A549 (cell line): ENCODE data around the gene ARHGAP10. TPM values are rescaled to one million over a fixed set of nuclear protein-coding genes. Genes with fewer than 3 reads are reported as not detected.
"Not testable (repeated sequence)": the region's sequence is repeated elsewhere in the genome, so short reads cannot be mapped to it uniquely, and the experiment has no call there.

ENCODE experiments used
- ATAC-seq, 2 experiments: fragments of 200-7000 bp in 1 of 2; fragments of >200 bp in 1 of 2; cut with Nextera tagmentation in 1 of 2; cut with Tn5 transposase in 1 of 2; 3 replicates each; pipeline versions ENCODE4 v1.8.0 to v1.9.1; 2018 to 2020; ENCODE audit warnings: mild to moderate bottlenecking in 1 of 2, moderate library complexity in 1 of 2
- CTCF ChIA-PET: fragments of 300-600 bp; sonication (Branson Sonifier 250); formaldehyde crosslinking; extraction: SDS; loops from one replicate; lab custom pipeline; 2021; ENCODE audit warnings: antibody characterized with exemption, inconsistent platforms; lab: Yijun Ruan, JAX
- POLR2A ChIA-PET: fragments of 350-600 bp; formaldehyde crosslinking; extraction: SDS; loops from one replicate; lab custom pipeline; 2021; ENCODE audit warnings: antibody characterized with exemption, inconsistent platforms; lab: Yijun Ruan, JAX
- DNase-seq, 2 experiments: peaks; one replicate each; pipeline versions ENCODE4 v3.0.0 to v3.0.0-alpha.2; 2011 to 2016; ENCODE audit warnings: low read depth in 1 of 2, low spot score in 1 of 2
- FAIRE-seq: peaks from 2 replicates; lab custom pipeline; 2011; peaks lifted over from hg19 to GRCh38; lab: Jason Lieb, UNC
- H3K27ac ChIP-seq, 2 experiments: fragments of >200 bp; sonication (Bioruptor Twin); formaldehyde crosslinking; 3 replicates each; pipeline ENCODE4 v1.5.1; 2016 to 2017
- H3K4me1 ChIP-seq: fragments of >200 bp; sonication (Bioruptor Twin); formaldehyde crosslinking; 3 replicates; pipeline ENCODE4 v1.6.1; 2016
- H3K4me2 ChIP-seq: fragments of >200 bp; sonication (Bioruptor Twin); formaldehyde crosslinking; 3 replicates; pipeline ENCODE4 v1.6.1; 2016
- H3K4me3 ChIP-seq: fragments of >200 bp; sonication (Bioruptor Twin); formaldehyde crosslinking; 3 replicates; pipeline ENCODE4 v1.5.1; 2016
- H3K9me3 ChIP-seq: fragments of >200 bp; sonication (Bioruptor Twin); formaldehyde crosslinking; 3 replicates; pipeline ENCODE4 v1.6.1; 2016
- CBX2 ChIP-seq: fragments of 200-600 bp; sonication (generic); IDR thresholded peaks from 2 replicates; pipeline ENCODE4 v1.6.1; 2016; ENCODE audit warnings: low read depth, mild to moderate bottlenecking, borderline replicate concordance
- CEBPB ChIP-seq, 2 experiments: fragments of >200 bp in 1 of 2; sonication (Bioruptor Twin) in 1 of 2; formaldehyde crosslinking in 1 of 2; IDR thresholded peaks; 2 replicates each; pipeline ENCODE4 v1.6.1; 2012 to 2016
- EHF ChIP-seq: fragments of 250-450 bp; sonication (Bioruptor Pico); IDR thresholded peaks from 2 replicates; pipeline ENCODE4 v1.5.0; 2020; ENCODE audit warnings: mild to moderate bottlenecking
- EP300 ChIP-seq, 2 experiments: fragments of >200 bp; sonication (Bioruptor Twin); formaldehyde crosslinking; IDR thresholded peaks; 2 replicates in 1 of 2; 3 replicates in 1 of 2; pipeline ENCODE4 v1.6.1; 2016 to 2017
- FOSB ChIP-seq: fragments of 250-450 bp; sonication (Bioruptor Pico); IDR thresholded peaks from 2 replicates; pipeline ENCODE4 v1.5.0; 2020; ENCODE audit warnings: mild to moderate bottlenecking, moderate library complexity
- GATA3 ChIP-seq: IDR thresholded peaks from 2 replicates; pipeline ENCODE4 v1.6.1; 2012; ENCODE audit warnings: borderline replicate concordance
- HDAC2 ChIP-seq: fragments of 200-600 bp; sonication (generic); IDR thresholded peaks from 2 replicates; pipeline ENCODE4 v1.6.1; 2016
- HOXB5 ChIP-seq: fragments of 250-450 bp; sonication (Bioruptor Pico); IDR thresholded peaks from 2 replicates; pipeline ENCODE4 v1.5.0; 2020; ENCODE audit warnings: mild to moderate bottlenecking, moderate library complexity
- NFE2L2 ChIP-seq: fragments of 150-350 bp; conservative IDR thresholded peaks from 2 replicates; pipeline ENCODE4 v1.6.1; 2014; ENCODE audit warnings: low read length
- NPAS2 ChIP-seq: fragments of 250-450 bp; sonication (Bioruptor Pico); IDR thresholded peaks from 2 replicates; pipeline ENCODE4 v1.8.0; 2022; ENCODE audit warnings: mild to moderate bottlenecking, moderate library complexity, borderline replicate concordance
- NR3C1 ChIP-seq: fragments of >200 bp; sonication (Bioruptor Twin); formaldehyde crosslinking; IDR thresholded peaks from 3 replicates; pipeline ENCODE4 v1.6.1; 2017
- PHF8 ChIP-seq: fragments of 200-600 bp; sonication (generic); IDR thresholded peaks from 2 replicates; pipeline ENCODE4 v1.6.1; 2016; ENCODE audit warnings: low read depth, mild to moderate bottlenecking, antibody characterized with exemption, moderate library complexity, borderline replicate concordance
- POLR2A ChIP-seq: IDR thresholded peaks from 2 replicates; pipeline ENCODE4 v1.6.1; 2012; ENCODE audit warnings: mild to moderate bottlenecking, low read length
- POLR2AphosphoS2 ChIP-seq: conservative IDR thresholded peaks from 2 replicates; pipeline ENCODE4 v1.6.1; 2012; ENCODE audit warnings: low read length, improper control_type of control experiment, inconsistent platforms
- REST ChIP-seq: fragments of 200-600 bp; sonication (generic); IDR thresholded peaks from 2 replicates; pipeline ENCODE4 v1.6.1; 2016; ENCODE audit warnings: antibody characterized with exemption, mild to moderate bottlenecking, moderate library complexity
- SMC3 ChIP-seq: fragments of >200 bp; sonication (Bioruptor Twin); formaldehyde crosslinking; IDR thresholded peaks from 3 replicates; pipeline ENCODE4 v1.6.1; 2018; ENCODE audit warnings: inconsistent platforms
- TFCP2L1 ChIP-seq: fragments of 250-450 bp; sonication (Bioruptor Pico); IDR thresholded peaks from 2 replicates; pipeline ENCODE4 v1.5.0; 2021; ENCODE audit warnings: mild to moderate bottlenecking
- ZSCAN20 ChIP-seq: fragments of 250-450 bp; sonication (Bioruptor Pico); IDR thresholded peaks from 2 replicates; pipeline ENCODE4 v1.8.0; 2022; ENCODE audit warnings: mild to moderate bottlenecking, moderate library complexity
- WGBS: methylation state at CpG from one replicate; pipeline ENCODE4 v1.1.6; 2017; ENCODE audit errors: missing lambda C conversion rate; 5-methylcytosine and 5-hydroxymethylcytosine counted together
- polyA plus RNA-seq, 4 experiments: library from polyadenylated mRNA; depleted of rRNA in 3 of 4; stranded (reverse); fragments of >200 nt; fragmentation: RNase III in 1 of 4; extraction: RNeasy Plus Mini Kit Qiagen cat#74134 plus additional on column Dnase treatment in 1 of 4; gene quantifications; 2 replicates in 3 of 4; 3 replicates in 1 of 4; pipeline ENCODE4 v1.2.3, GENCODE V29; 2011 to 2017
- TF ChIP-seq, protein P1 (sequence below): fragments of >200 bp; sonication (Bioruptor Twin); formaldehyde crosslinking; IDR thresholded peaks from 3 replicates; pipeline ENCODE4 v1.5.1; 2016
- TF ChIP-seq, protein P2 (sequence below): fragments of >200 bp; sonication (Bioruptor Twin); formaldehyde crosslinking; IDR thresholded peaks from 2 replicates; pipeline ENCODE4 v1.6.1; 2016
- TF ChIP-seq, protein P3 (sequence below): fragments of >200 bp; sonication (Bioruptor Twin); formaldehyde crosslinking; IDR thresholded peaks from 3 replicates; pipeline ENCODE4 v1.6.1; 2016

Gene ARHGAP10
- polyA plus RNA-seq, 2 of the 4 experiments (the other 2 are of a cell fraction) = 7.0 to 7.2 TPM

DNA sequence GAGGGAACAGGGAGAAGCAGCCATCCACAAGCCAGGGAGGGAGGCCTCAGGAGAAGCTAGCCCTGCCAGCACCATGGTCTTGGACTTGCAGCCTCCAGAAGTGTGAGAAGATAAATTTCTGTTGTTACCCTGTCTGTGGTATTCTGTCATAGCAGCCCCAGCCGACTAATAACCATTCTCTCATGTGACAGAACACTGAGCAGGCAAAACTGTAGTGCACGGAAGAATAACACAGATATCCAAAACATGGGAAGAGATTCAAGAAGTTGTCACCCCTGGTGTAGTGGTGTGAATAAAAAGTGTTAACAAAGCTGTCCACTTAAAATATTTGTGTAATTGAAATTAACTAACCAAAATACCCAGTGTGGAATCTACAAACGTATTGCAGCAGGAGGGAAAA, 265.0 kb downstream of the ARHGAP10 start:
- no peak for ATAC-seq
- no peaks in the 10 kb centered on the region for H3K4me1 ChIP-seq
- FAIRE-seq = no peak
- H3K9me3 ChIP-seq = no peaks in the 10 kb centered on the region
- H3K4me3 ChIP-seq = no peak overlapping the region
- DNase-seq = no peak
- no peak overlapping the region for H3K27ac ChIP-seq
- POLR2A ChIA-PET = no interaction called here
- CTCF ChIA-PET = no interaction called here
- TF ChIP-seq NFE2L2 = no peak
- TF ChIP-seq NPAS2 (CRISPR knock-in tag) = no peak
- no peak for TF ChIP-seq FOSB (CRISPR knock-in tag)
- H3K4me2 ChIP-seq = no peak overlapping the region
- WGBS = 90% methylated on average over 3 of the region's 3 CpGs

DNA sequence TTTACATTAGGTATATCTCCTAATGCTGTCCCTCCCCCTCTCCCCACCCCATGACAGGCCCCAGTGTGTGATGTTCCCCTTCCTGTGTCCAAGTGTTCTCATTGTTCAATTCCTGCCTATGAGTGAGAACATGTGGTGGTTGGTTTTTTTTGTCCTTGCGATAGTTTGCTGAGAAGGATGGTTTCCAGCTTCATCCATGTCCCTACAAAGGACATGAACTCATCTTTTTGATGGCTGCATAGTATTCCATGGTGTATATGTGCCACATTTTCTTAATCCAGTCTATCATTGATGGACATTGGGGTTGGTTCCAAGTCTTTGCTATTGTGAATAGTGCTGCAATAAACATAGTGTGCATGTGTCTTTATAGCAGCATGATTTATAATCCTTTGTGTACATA, 268.1 kb downstream of the ARHGAP10 start:
- ATAC-seq, DNase-seq, H3K27ac ChIP-seq, POLR2A ChIA-PET, FAIRE-seq, H3K4me3 ChIP-seq, H3K4me1 ChIP-seq, CTCF ChIA-PET, H3K9me3 ChIP-seq, H3K4me2 ChIP-seq: not testable (repeated sequence)
- 93% methylated on average over 1 of the region's 1 CpG for WGBS

GRCh38 chr4:148004228-148004857, 272.5 kb downstream of the ARHGAP10 start:
- TF ChIP-seq PHF8 (no peak), EHF (CRISPR knock-in tag) (no peak), REST (no peak), POLR2AphosphoS2 (no peak), GATA3 (no peak), TFCP2L1 (CRISPR knock-in tag) (no peak), HDAC2 (no peak), CEBPB (IDR thresholded peaks at IDR 0.05) (no peak), HOXB5 (CRISPR knock-in tag) (no peak), EP300 (IDR thresholded peaks at IDR 0.05) (no peak), NR3C1 (no peak), ZSCAN20 (CRISPR knock-in tag) (no peak), POLR2A (no peak), SMC3 (no peak), CBX2 (no peak), NPAS2 (CRISPR knock-in tag) (no peak)
- TF ChIP-seq, protein P1, sequence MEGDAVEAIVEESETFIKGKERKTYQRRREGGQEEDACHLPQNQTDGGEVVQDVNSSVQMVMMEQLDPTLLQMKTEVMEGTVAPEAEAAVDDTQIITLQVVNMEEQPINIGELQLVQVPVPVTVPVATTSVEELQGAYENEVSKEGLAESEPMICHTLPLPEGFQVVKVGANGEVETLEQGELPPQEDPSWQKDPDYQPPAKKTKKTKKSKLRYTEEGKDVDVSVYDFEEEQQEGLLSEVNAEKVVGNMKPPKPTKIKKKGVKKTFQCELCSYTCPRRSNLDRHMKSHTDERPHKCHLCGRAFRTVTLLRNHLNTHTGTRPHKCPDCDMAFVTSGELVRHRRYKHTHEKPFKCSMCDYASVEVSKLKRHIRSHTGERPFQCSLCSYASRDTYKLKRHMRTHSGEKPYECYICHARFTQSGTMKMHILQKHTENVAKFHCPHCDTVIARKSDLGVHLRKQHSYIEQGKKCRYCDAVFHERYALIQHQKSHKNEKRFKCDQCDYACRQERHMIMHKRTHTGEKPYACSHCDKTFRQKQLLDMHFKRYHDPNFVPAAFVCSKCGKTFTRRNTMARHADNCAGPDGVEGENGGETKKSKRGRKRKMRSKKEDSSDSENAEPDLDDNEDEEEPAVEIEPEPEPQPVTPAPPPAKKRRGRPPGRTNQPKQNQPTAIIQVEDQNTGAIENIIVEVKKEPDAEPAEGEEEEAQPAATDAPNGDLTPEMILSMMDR = no peak
- TF ChIP-seq, protein P2, sequence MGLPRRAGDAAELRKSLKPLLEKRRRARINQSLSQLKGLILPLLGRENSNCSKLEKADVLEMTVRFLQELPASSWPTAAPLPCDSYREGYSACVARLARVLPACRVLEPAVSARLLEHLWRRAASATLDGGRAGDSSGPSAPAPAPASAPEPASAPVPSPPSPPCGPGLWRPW = no peak
- TF ChIP-seq, protein P3, sequence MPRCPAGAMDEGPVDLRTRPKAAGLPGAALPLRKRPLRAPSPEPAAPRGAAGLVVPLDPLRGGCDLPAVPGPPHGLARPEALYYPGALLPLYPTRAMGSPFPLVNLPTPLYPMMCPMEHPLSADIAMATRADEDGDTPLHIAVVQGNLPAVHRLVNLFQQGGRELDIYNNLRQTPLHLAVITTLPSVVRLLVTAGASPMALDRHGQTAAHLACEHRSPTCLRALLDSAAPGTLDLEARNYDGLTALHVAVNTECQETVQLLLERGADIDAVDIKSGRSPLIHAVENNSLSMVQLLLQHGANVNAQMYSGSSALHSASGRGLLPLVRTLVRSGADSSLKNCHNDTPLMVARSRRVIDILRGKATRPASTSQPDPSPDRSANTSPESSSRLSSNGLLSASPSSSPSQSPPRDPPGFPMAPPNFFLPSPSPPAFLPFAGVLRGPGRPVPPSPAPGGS = no peak
- no peak overlapping the region for H3K27ac ChIP-seq
- H3K4me1 ChIP-seq = peaks cover 15% of the 10 kb centered on the region
- H3K9me3 ChIP-seq = no peaks in the 10 kb centered on the region
- FAIRE-seq (no peak), ATAC-seq (no peak), DNase-seq (no peak)
- 68% methylated on average over 5 of the region's 6 CpGs for WGBS
- ChIA-PET POLR2A (no interaction called here), CTCF (no interaction called here)
- H3K4me3 ChIP-seq = no peak overlapping the region
- no peak overlapping the region for H3K4me2 ChIP-seq
